ENCODE results near the gene WDR33. TPM values are rescaled to one million over a fixed set of nuclear protein-coding genes. Genes with fewer than 3 reads are reported as not detected.

Gene WDR33
- total and polyA plus RNA-seq, 2 donors from 2014 or later: 19.8 to 60.2 TPM

- DNase-seq: no peak
- H3K9me3 ChIP-seq (ENCODE audit: control insufficient read depth in 2 of 3, insufficient read depth in 1 of 3, low read length in 3 of 3): no peaks in the 10 kb centered on the region
- FAIRE-seq: no peak
- peaks cover 2% of the 10 kb centered on the region for H3K27me3 ChIP-seq (ENCODE audit: control insufficient read depth, insufficient read depth, low read length)
- TF ChIP-seq CTCF (IDR thresholded peaks at IDR 0.05; ENCODE audit: borderline replicate concordance, extremely low read depth, insufficient read depth): no peak
- H3K27ac ChIP-seq (ENCODE audit: low read depth in 2 of 2, low read length in 2 of 2): peak overlapping the region; percentile 44 to 63
- H3K4me3 ChIP-seq (ENCODE audit: low read length in 3 of 3): no peak overlapping the region
- intact Hi-C loops (cut with DNase I): no loop called here
- peaks cover 0 to 28% (median 0%) of the 10 kb centered on the region in 3 donors for H3K4me1 ChIP-seq (ENCODE audit: control insufficient read depth in 2 of 3, insufficient read depth in 2 of 3, low read depth in 1 of 3, low read length in 3 of 3)
- H3K36me3 ChIP-seq (ENCODE audit: control insufficient read depth in 2 of 3, insufficient read depth in 3 of 3, low read length in 3 of 3): no peaks in the 10 kb centered on the region
- H3K9ac ChIP-seq (ENCODE audit: low read length in 3 of 3): no peak overlapping the region
These were observed 150.7 kb downstream of the WDR33 start for GRCh38 chr2:127660291-127660578.

GRCh38 chr2:127659408-127660290 lies 151.3 kb downstream of the WDR33 start:
- FAIRE-seq: no peak
- H3K4me1 ChIP-seq (ENCODE audit: control insufficient read depth in 2 of 3, insufficient read depth in 2 of 3, low read depth in 1 of 3, low read length in 3 of 3): peaks cover 0 to 28% (median 0%) of the 10 kb centered on the region in 3 donors
- H3K27ac ChIP-seq (ENCODE audit: low read depth in 2 of 2, low read length in 2 of 2): peak overlapping the region; percentile 55 to 63
- TF ChIP-seq CTCF (IDR thresholded peaks at IDR 0.05; ENCODE audit: borderline replicate concordance, extremely low read depth, insufficient read depth): no peak
- H3K27me3 ChIP-seq (ENCODE audit: control insufficient read depth, insufficient read depth, low read length): peaks cover 2% of the 10 kb centered on the region
- H3K9ac ChIP-seq (ENCODE audit: low read length in 3 of 3): no peak overlapping the region
- intact Hi-C loops (cut with DNase I): no loop called here
- H3K4me3 ChIP-seq (ENCODE audit: low read length in 3 of 3): no peak overlapping the region
- H3K36me3 ChIP-seq (ENCODE audit: control insufficient read depth in 2 of 3, insufficient read depth in 3 of 3, low read length in 3 of 3): no peaks in the 10 kb centered on the region
- no peaks in the 10 kb centered on the region for H3K9me3 ChIP-seq (ENCODE audit: control insufficient read depth in 2 of 3, insufficient read depth in 1 of 3, low read length in 3 of 3)
- peak in 2 of 5 donors; percentile 35 to 84 for DNase-seq

- peaks cover 0 to 28% (median 0%) of the 10 kb centered on the region in 3 donors for H3K4me1 ChIP-seq (ENCODE audit: control insufficient read depth in 2 of 3, insufficient read depth in 2 of 3, low read depth in 1 of 3, low read length in 3 of 3)
- no peaks in the 10 kb centered on the region for H3K36me3 ChIP-seq (ENCODE audit: control insufficient read depth in 2 of 3, insufficient read depth in 3 of 3, low read length in 3 of 3)
- no peak overlapping the region for H3K9ac ChIP-seq (ENCODE audit: low read length in 3 of 3)
- peak in 2 of 5 donors; percentile 37 to 61 for DNase-seq
- peak overlapping the region; percentile 55 to 57 for H3K27ac ChIP-seq (ENCODE audit: low read depth in 2 of 2, low read length in 2 of 2)
- H3K27me3 ChIP-seq (ENCODE audit: control insufficient read depth, insufficient read depth, low read length): peaks cover 1% of the 10 kb centered on the region
- no peak for TF ChIP-seq CTCF (IDR thresholded peaks at IDR 0.05; ENCODE audit: borderline replicate concordance, extremely low read depth, insufficient read depth)
- no peaks in the 10 kb centered on the region for H3K9me3 ChIP-seq (ENCODE audit: control insufficient read depth in 2 of 3, insufficient read depth in 1 of 3, low read length in 3 of 3)
- H3K4me3 ChIP-seq (ENCODE audit: low read length in 3 of 3): no peak overlapping the region
- FAIRE-seq: no peak
- intact Hi-C loops (cut with DNase I): no loop called here
These were observed 152.1 kb downstream of the WDR33 start for GRCh38 chr2:127658641-127659407.
